Activated CD4-positive, alpha-beta memory T cell treated with anti-CD3 and anti-CD28 coated beads, Interleukin-2, amount 10 ng/mL, durations not matched to agents 7 days and 5 days (primary cell): ENCODE measurements around the gene TTC19. TPM values are rescaled to one million over a fixed set of nuclear protein-coding genes. Genes with fewer than 3 reads are reported as not detected.
A peak's percentile ranks its signal among the peaks of the same experiment; 100 is the strongest.

Experiments used
- CTCF ChIA-PET: fragments of 350-600 bp; sonication (Branson Sonifier 250); formaldehyde crosslinking; loops from one replicate; lab custom pipeline; 2021; ENCODE audit warnings: antibody characterized with exemption, inconsistent platforms; lab: Charles Lee
- POLR2A ChIA-PET: fragments of 350-600 bp; sonication (Branson Sonifier 250); formaldehyde crosslinking; loops from one replicate; lab custom pipeline; 2021; ENCODE audit warnings: antibody characterized with exemption; lab: Charles Lee
- DNase-seq: peaks from one replicate; pipeline ENCODE4 v3.0.0-alpha.2; 2020
- H3K27ac Mint-ChIP-seq: one replicate; pipeline ENCODE4 v1.8.0; 2021; ENCODE audit warnings: mild to moderate bottlenecking, mixed read lengths
- H3K27me3 Mint-ChIP-seq: one replicate; pipeline ENCODE4 v1.8.0; 2021; ENCODE audit warnings: mixed read lengths
- H3K36me3 Mint-ChIP-seq: one replicate; pipeline ENCODE4 v1.8.0; 2021; ENCODE audit warnings: low read depth, mixed read lengths
- H3K4me1 Mint-ChIP-seq: one replicate; pipeline ENCODE4 v1.8.0; 2021; ENCODE audit warnings: mixed read lengths
- H3K4me3 Mint-ChIP-seq: one replicate; pipeline ENCODE4 v1.8.0; 2021; ENCODE audit warnings: mild to moderate bottlenecking, mixed read lengths
- H3K9me3 Mint-ChIP-seq: one replicate; pipeline ENCODE4 v1.8.0; 2021; ENCODE audit warnings: mixed read lengths
- total RNA-seq, 2 experiments: library from RNA; stranded (reverse); gene quantifications; one replicate each; pipeline ENCODE4 v1.2.3, GENCODE V29; 2021

Gene TTC19
- total RNA-seq, 2 experiments from 2014 or later, result 22.7 to 25.6 TPM

- POLR2A ChIA-PET, result no interaction called here
- H3K9me3 Mint-ChIP-seq, result no peaks in the 10 kb centered on the region
- no peaks in the 10 kb centered on the region for H3K27me3 Mint-ChIP-seq
- peaks cover 3% of the 10 kb centered on the region for H3K4me1 Mint-ChIP-seq
- CTCF ChIA-PET, result no interaction called here
- H3K36me3 Mint-ChIP-seq, result peaks cover 58% of the 10 kb centered on the region
- H3K27ac Mint-ChIP-seq, result no peak overlapping the region
- no peak for DNase-seq
- H3K4me3 Mint-ChIP-seq, result no peak overlapping the region
Observed at GRCh38 chr17:16019347-16019746, 19.7 kb downstream of the TTC19 start.

GRCh38 chr17:16023881-16024280 is 24.3 kb downstream of the TTC19 start:
- H3K27me3 Mint-ChIP-seq, result no peaks in the 10 kb centered on the region
- no peak overlapping the region for H3K4me3 Mint-ChIP-seq
- DNase-seq, result no peak
- H3K4me1 Mint-ChIP-seq, result peaks cover 27% of the 10 kb centered on the region
- CTCF ChIA-PET, result interaction anchor here (0.7 kb wide), 1 partner anchor 80 kb away, joined by 3 read pairs; the partner anchor contains the start of gene ADORA2B
- H3K36me3 Mint-ChIP-seq, result peaks cover 81% of the 10 kb centered on the region
- no peak overlapping the region for H3K27ac Mint-ChIP-seq
- POLR2A ChIA-PET, result interaction anchor here (0.6 to 1.1 kb wide), 4 partner anchors 19 to 192 kb away, joined by 3 to 5 read pairs (median 3); partner anchors contain the start of genes NCOR1, PIGL, TTC19 and ZSWIM7
- no peaks in the 10 kb centered on the region for H3K9me3 Mint-ChIP-seq

GRCh38 chr17:16025202-16025601 is 25.6 kb downstream of the TTC19 start:
- POLR2A ChIA-PET, result no interaction called here
- H3K4me3 Mint-ChIP-seq, result no peak overlapping the region
- DNase-seq, result no peak
- H3K27ac Mint-ChIP-seq, result no peak overlapping the region
- peaks cover 34% of the 10 kb centered on the region for H3K4me1 Mint-ChIP-seq
- H3K27me3 Mint-ChIP-seq, result no peaks in the 10 kb centered on the region
- CTCF ChIA-PET, result no interaction called here
- H3K9me3 Mint-ChIP-seq, result no peaks in the 10 kb centered on the region
- peaks cover 83% of the 10 kb centered on the region for H3K36me3 Mint-ChIP-seq

GRCh38 chr17:16026895-16027294 is 27.3 kb downstream of the TTC19 start:
- Mint-ChIP-seq H3K27me3 (no peaks in the 10 kb centered on the region), H3K27ac (peak overlapping the region; percentile 92), H3K4me1 (peaks cover 35% of the 10 kb centered on the region), H3K9me3 (no peaks in the 10 kb centered on the region), H3K36me3 (peaks cover 84% of the 10 kb centered on the region), H3K4me3 (no peak overlapping the region)
- CTCF ChIA-PET, result interaction anchor here (1.0 to 1.9 kb wide), 2 partner anchors 28 to 164 kb away, joined by 3 to 7 read pairs; partner anchors contain the start of genes TTC19 and ZSWIM7
- no peak for DNase-seq
- POLR2A ChIA-PET, result interaction anchor here (0.6 to 1.4 kb wide), 3 partner anchors 26 to 189 kb away, joined by 3 to 4 read pairs (median 3); partner anchors contain the start of gene NCOR1

GRCh38 chr17:16027708-16028584 is 28.3 kb downstream of the TTC19 start:
- Mint-ChIP-seq H3K4me3 (peak overlapping the region; percentile 3), H3K36me3 (peaks cover 87% of the 10 kb centered on the region)
- peak; percentile 57 for DNase-seq

GRCh38 chr17:16033729-16034349 is 34.2 kb downstream of the TTC19 start:
- Mint-ChIP-seq H3K4me3 (no peak overlapping the region), H3K36me3 (peaks cover 87% of the 10 kb centered on the region), H3K27me3 (no peaks in the 10 kb centered on the region), H3K4me1 (peaks cover 31% of the 10 kb centered on the region), H3K9me3 (no peaks in the 10 kb centered on the region), H3K27ac (peak overlapping the region; percentile 25)
- DNase-seq, result no peak
- ChIA-PET POLR2A (no interaction called here), CTCF (no interaction called here)

More at GRCh38 chr17:16027708-16028584, 28.3 kb downstream of the TTC19 start:
- POLR2A ChIA-PET, result interaction anchor here (0.6 to 2.2 kb wide), 7 partner anchors 14 to 202 kb away, joined by 3 to 9 read pairs (median 4); partner anchors contain the start of genes NCOR1, TTC19 and ZSWIM7
- H3K27me3 Mint-ChIP-seq, result no peaks in the 10 kb centered on the region
- H3K9me3 Mint-ChIP-seq, result no peaks in the 10 kb centered on the region
- peaks cover 35% of the 10 kb centered on the region for H3K4me1 Mint-ChIP-seq
- CTCF ChIA-PET, result interaction anchor here (1.0 to 1.9 kb wide), 2 partner anchors 29 to 163 kb away, joined by 3 to 7 read pairs; partner anchors contain the start of genes TTC19 and ZSWIM7
- peak overlapping the region; percentile 92 for H3K27ac Mint-ChIP-seq

GRCh38 chr17:16036261-16036660 is 36.6 kb downstream of the TTC19 start:
- Mint-ChIP-seq H3K36me3 (peaks cover 81% of the 10 kb centered on the region), H3K27me3 (no peaks in the 10 kb centered on the region), H3K27ac (no peak overlapping the region), H3K9me3 (no peaks in the 10 kb centered on the region), H3K4me3 (no peak overlapping the region), H3K4me1 (peaks cover 20% of the 10 kb centered on the region)
- no peak for DNase-seq
- POLR2A ChIA-PET, result no interaction called here
- CTCF ChIA-PET, result no interaction called here

GRCh38 chr17:16037636-16038035 is 38.0 kb downstream of the TTC19 start:
- peak overlapping the region; percentile 45 for H3K27ac Mint-ChIP-seq
- CTCF ChIA-PET, result no interaction called here
- H3K9me3 Mint-ChIP-seq, result no peaks in the 10 kb centered on the region
- peaks cover 78% of the 10 kb centered on the region for H3K36me3 Mint-ChIP-seq
- DNase-seq, result no peak
- H3K27me3 Mint-ChIP-seq, result no peaks in the 10 kb centered on the region
- POLR2A ChIA-PET, result interaction anchor here (1.0 kb wide), 1 partner anchor 36 kb away, joined by 3 read pairs; no protein-coding TSS in a partner anchor
- no peak overlapping the region for H3K4me3 Mint-ChIP-seq
- H3K4me1 Mint-ChIP-seq, result peaks cover 20% of the 10 kb centered on the region

GRCh38 chr17:16040710-16041251 is 41.2 kb downstream of the TTC19 start:
- POLR2A ChIA-PET, result no interaction called here
- Mint-ChIP-seq H3K36me3 (peaks cover 74% of the 10 kb centered on the region), H3K27me3 (no peaks in the 10 kb centered on the region), H3K4me1 (peaks cover 18% of the 10 kb centered on the region), H3K4me3 (no peak overlapping the region), H3K27ac (no peak overlapping the region), H3K9me3 (no peaks in the 10 kb centered on the region)
- CTCF ChIA-PET, result no interaction called here
- no peak for DNase-seq

GRCh38 chr17:16044487-16044886 is 44.9 kb downstream of the TTC19 start:
- Mint-ChIP-seq H3K4me3 (no peak overlapping the region), H3K9me3 (no peaks in the 10 kb centered on the region), H3K4me1 (peaks cover 11% of the 10 kb centered on the region), H3K27ac (no peak overlapping the region), H3K36me3 (peaks cover 66% of the 10 kb centered on the region), H3K27me3 (no peaks in the 10 kb centered on the region)
- ChIA-PET CTCF (no interaction called here), POLR2A (no interaction called here)
- no peak for DNase-seq

- DNase-seq, result no peak
- H3K4me3 Mint-ChIP-seq, result no peak overlapping the region
- ChIA-PET POLR2A (interaction anchor here (1.2 to 2.0 kb wide), 2 partner anchors 16 to 48 kb away, joined by 3 to 5 read pairs; partner anchors contain the start of genes TTC19 and ZSWIM7), CTCF (interaction anchor here (1.5 kb wide), 1 partner anchor 70 kb away, joined by 3 read pairs; no protein-coding TSS in a partner anchor)
- no peak overlapping the region for H3K27ac Mint-ChIP-seq
- H3K4me1 Mint-ChIP-seq, result peaks cover 14% of the 10 kb centered on the region
- H3K9me3 Mint-ChIP-seq, result no peaks in the 10 kb centered on the region
- peaks cover 61% of the 10 kb centered on the region for H3K36me3 Mint-ChIP-seq
- no peaks in the 10 kb centered on the region for H3K27me3 Mint-ChIP-seq
Observed at GRCh38 chr17:16046966-16047365, 47.3 kb downstream of the TTC19 start.

GRCh38 chr17:16048811-16049449 is 49.3 kb downstream of the TTC19 start:
- peaks cover 3% of the 10 kb centered on the region for H3K9me3 Mint-ChIP-seq
- no peak for DNase-seq
- H3K36me3 Mint-ChIP-seq, result peaks cover 61% of the 10 kb centered on the region
- POLR2A ChIA-PET, result no interaction called here
- H3K27me3 Mint-ChIP-seq, result no peaks in the 10 kb centered on the region
- CTCF ChIA-PET, result no interaction called here
- H3K27ac Mint-ChIP-seq, result peak overlapping the region; percentile 6
- H3K4me3 Mint-ChIP-seq, result no peak overlapping the region
- peaks cover 16% of the 10 kb centered on the region for H3K4me1 Mint-ChIP-seq
